ENCODE results near the gene DEF6.
"Not testable (repeated sequence)": the region's sequence is repeated elsewhere in the genome, so short reads cannot be mapped to it uniquely, and the experiment has no call there.

- not testable (repeated sequence) for TF ChIP-seq CTCF, EZH2, EZH2phosphoT487 (IDR thresholded peaks at IDR 0.05)
Observed at GRCh38 chr6:35308543-35308942, 10.9 kb downstream of the DEF6 start.

Data from neural progenitor cell (in vitro differentiated cells).